Activated effector memory CD4-positive, alpha-beta T cell treated with Interleukin-2 at 50 U/mL for 16 hours (primary cell): Measurements from ENCODE around the gene CBX2.

Experiments
- DNase-seq: peaks from one replicate; pipeline ENCODE4 v3.0.0-alpha.2; 2020

The CBX2 gene

DNA sequence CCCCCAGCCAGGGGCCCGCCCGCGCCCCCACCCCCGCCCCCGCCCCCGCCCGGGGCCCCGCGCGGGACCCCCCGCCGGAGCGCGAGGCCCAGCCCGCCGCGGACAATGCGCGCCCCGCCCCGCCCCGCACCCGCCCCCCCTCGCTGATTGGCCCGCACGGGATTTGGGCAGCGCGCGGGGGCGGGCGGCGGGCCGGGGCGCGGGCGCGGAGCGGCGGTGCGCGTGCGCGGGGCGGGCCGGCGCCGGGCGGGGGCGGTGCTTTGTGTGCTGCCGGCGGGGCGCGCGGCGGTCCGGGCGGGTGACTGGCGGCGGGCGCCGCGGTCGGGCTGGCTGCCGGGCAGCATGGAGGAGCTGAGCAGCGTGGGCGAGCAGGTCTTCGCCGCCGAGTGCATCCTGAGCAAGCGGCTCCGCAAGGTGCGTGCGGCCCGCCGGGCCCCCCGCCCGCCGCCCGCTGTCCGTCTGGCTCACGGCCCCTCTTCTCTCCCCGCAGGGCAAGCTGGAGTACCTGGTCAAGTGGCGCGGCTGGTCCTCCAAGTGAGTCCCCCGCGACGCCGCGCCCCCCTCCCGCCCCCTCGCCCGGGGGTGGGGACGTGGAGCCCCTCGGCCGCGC is at the start of gene CBX2:
Gene CBX2 (plus strand): TSS at position 255 of the 610 bp plus-strand sequence. CDS start 88 bp downstream, at position 343.
- DNase-seq = peak; percentile 77

DNA sequence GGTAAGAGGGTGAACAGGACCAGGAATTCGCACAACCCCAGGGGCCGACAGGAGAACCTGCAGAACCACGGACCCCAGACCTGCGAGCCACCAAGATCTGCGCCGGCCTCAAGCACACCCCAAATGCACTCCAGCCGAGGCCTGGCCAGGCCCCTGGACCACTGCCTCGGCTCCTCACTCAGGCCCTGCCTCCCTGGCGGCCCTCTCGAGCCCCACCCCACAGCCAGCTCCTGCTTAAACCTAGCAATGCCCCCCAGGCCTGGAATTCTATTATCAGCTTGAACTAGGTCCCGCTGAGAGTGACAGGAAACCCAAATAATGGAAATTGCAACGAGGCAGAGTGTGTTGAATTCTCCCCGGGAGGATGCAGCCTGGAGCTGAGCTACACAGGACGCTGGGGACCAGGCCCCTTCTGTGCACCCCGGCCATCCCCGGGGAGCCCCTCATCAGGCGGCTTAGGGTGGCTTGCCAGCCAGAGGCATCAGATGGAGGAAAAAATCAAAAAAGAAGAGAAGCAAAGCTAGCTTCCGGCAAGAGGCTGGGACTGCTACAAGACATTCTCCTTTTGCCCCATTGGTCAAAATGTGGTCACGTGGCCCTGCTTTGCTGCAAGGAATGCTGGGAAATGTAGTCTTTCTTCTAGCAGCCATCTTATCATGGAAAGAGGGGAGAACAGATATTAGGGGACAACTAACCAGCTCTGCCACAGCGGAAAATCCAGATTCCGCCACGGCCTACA is 49.6 kb upstream of the CBX2 start:
- peak; percentile 74 for DNase-seq

DNA sequence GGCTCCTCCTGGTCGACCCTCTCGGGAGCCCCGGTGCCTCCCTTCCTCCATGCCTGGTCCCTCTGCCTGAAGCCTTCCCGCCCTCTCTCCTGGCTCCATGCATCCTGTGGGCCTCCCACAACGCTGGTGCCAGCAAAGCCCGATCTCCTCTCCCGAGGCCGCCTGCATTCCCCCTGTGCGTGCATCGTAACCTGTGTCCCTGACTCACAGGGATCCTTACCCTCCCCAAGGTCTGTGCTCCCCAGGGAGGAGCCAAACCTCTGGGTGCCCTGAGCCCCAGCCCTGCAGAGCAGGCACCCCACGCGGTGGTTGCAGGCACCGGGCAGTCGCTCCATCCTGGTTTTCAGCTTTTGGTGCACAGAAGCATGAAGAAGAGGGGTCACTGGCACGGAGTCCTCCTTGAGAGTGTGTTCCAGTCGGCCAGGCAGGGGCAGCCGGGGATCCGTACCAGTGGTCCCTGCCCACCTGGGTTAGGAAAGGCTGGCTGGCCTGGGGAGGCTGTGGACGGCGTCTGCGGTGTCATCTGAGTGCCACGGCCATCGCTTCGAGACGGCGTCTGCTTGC is 49.0 kb upstream of the CBX2 start:
- DNase-seq = no peak

DNA sequence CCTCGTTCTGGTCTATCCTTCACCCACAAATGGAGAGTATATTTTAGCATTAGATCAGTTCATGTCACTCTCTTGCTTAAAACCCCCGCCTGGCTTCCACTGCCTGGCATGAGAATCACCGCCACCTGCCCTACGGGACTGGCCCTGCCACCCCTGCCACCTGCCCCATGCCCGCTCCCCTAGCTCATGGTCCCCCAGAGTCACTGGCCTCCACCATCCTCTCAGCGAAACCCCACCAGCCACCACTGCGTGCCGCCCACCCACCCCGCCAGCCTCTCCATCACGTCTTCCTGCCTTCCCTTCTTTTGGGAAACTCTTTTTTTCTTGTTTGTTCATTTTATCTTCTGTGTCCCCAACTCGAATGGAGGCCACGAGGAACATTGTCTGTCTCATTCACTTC is 48.2 kb upstream of the CBX2 start:
- DNase-seq = no peak

DNA sequence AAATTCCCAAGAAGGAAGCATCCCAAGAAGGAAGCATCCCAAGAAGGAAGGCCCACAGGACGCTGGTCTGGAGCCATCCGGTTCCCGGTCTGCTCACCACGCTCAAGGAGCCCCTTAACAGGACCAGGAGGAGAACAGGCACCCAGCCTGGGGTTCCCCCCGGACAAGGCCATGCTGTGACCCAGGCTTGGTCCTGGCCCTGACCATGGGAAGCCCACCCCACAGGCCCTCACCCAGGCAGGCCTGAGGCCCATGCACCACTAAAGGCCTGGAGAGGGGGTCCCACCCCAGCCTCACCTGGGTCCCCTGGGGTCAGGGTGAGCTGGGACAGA is 47.5 kb upstream of the CBX2 start:
- no peak for DNase-seq

DNA sequence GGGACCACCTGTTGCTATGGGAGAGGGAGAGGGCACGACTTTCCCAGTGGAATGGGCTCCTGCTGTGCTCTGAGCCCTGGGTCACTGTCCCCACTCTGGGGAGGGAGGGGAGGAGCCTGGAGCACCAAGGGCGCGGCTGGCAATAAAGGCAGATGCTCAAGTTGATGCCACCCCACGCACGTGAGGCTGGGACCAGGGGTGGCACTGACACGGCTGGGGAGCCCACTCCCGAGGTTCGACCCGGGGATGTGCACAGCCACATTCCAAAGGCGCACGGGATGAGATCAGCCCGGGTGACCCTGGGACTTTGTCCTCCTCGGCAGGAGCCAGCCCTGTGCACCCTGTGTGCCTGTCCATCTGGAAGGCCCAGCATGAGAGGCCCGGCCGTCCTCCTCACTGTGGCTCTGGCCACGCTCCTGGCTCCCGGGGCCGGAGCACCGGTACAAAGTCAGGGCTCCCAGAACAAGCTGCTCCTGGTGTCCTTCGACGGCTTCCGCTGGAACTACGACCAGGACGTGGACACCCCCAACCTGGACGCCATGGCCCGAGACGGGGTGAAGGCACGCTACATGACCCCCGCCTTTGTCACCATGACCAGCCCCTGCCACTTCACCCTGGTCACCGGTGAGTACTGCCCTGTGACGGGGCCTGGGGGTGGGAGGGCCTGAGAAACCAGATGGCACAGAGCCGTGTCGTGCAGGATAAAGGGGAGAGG is 47.0 kb upstream of the CBX2 start, which contains the start of gene ENPP7:
Gene ENPP7 (plus strand): TSS at position 175 of the 715 bp plus-strand sequence. CDS start 197 bp downstream, at position 372.
- DNase-seq = no peak

DNA sequence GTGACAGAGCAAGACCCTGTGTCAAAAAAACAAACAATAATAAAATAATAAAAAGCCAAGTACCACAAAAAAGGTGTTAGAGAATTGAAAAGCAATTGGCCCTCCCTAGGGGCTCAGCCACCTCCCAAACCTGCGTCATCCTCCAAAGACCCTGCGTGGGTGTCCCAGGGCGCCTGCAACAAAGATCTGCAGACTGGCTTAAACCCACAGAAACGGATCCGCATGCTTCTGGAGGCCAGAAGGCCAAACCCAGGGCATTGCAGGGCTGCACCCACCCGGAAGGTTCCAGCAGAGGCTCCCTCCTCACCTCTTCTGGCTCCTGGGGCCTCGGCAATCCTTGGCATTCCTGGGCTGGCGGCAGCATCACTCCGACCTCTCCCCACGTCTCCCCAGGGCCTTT is 45.7 kb upstream of the CBX2 start:
- no peak for DNase-seq

DNA sequence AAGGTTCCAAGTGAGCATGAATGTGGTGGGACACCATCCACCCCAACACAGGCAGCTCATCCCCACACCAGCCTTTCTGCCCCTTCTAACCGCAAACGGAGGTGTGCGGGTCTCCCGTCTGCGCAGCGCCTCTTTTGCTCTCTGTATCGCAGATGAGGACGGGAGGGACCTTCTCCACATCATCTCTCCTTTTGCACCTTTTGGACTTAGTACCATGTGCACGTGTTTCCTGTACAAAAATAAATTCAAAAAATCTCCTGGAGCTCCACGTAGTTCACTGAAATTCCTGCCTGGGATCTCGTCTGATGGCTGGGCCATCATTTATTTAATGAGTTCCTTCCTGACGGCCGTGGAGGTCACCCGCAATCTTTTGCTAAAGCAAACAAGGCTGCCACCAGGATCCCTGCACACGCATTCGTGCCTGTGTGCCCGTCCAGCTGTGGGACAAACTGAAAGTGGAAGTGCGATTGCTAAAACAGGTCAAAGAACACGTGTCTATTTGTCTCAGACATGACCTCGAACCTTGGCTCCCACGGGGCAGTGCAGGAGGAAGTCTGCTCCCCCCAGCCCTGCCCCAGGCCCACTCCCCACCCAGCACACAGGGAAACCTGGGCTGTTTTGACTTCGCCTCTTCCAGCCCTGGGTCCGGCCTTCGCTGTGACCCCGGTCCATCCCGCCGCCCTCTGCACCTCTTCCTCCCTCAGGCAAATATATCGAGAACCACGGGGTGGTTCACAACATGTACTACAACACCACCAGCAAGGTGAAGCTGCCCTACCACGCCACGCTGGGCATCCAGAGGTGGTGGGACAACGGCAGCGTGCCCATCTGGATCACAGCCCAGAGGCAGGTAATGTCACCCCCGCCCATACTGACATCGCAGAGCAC is 44.9 kb upstream of the CBX2 start:
- DNase-seq = no peak

DNA sequence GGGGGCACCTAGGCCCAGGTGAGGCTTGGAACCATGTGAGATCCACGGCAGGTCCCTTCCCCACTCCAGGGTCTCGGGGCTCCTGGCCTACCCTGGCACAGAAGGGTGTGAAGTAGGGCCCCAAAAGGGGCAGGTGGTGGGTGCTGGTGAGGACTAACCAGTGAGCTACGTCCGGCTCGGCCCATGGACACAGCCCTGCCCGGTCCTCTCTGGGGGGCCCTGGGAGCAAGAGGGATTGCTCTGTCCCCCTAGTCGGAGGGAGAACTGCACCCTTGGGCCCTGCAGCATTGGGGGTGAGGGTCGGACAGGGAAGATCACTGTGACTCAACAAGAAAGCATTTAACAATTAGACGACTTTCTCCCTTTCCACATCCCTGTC is 44.3 kb upstream of the CBX2 start:
- DNase-seq = no peak

DNA sequence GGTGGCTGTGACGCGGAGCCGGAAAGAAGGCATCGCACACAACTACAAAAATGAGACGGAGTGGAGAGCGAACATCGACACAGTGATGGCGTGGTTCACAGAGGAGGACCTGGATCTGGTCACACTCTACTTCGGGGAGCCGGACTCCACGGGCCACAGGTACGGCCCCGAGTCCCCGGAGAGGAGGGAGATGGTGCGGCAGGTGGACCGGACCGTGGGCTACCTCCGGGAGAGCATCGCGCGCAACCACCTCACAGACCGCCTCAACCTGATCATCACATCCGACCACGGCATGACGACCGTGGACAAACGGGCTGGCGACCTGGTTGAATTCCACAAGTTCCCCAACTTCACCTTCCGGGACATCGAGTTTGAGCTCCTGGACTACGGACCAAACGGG is 42.9 kb upstream of the CBX2 start:
- no peak for DNase-seq

DNA sequence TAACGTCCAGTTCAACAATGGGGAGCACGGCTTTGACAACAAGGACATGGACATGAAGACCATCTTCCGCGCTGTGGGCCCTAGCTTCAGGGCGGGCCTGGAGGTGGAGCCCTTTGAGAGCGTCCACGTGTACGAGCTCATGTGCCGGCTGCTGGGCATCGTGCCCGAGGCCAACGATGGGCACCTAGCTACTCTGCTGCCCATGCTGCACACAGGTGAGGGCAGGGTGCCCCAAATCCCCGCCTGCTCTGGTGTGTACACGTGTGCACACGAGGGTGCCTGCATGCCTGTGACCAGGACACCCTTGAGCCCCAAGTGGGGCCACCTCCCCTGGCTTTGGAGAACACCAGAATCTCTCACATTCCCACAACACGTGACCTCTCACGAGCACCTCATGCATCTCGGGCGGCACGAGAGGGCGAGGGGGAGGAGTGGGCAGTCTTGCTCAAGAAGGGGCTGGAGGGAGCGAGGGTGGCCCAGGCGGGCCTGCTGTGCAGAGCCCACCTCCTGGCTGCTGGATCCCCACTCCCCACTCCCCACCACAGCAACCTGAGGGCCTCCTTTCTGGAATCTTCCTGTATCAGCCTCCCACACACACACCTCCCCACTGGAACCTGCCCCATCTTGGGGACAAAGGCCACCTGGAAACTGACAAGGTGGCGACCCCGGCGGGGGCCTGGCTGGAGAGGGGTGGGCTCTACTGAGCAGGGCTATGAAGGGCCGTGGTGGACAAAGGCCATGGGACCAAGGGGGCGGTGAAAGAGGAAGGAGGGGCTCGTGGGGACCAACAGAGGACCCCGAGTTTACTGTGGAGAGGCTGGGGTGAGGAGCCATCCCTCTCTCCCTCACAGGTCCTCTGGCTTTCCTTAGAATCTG is 40.7 kb upstream of the CBX2 start:
- DNase-seq = no peak

DNA sequence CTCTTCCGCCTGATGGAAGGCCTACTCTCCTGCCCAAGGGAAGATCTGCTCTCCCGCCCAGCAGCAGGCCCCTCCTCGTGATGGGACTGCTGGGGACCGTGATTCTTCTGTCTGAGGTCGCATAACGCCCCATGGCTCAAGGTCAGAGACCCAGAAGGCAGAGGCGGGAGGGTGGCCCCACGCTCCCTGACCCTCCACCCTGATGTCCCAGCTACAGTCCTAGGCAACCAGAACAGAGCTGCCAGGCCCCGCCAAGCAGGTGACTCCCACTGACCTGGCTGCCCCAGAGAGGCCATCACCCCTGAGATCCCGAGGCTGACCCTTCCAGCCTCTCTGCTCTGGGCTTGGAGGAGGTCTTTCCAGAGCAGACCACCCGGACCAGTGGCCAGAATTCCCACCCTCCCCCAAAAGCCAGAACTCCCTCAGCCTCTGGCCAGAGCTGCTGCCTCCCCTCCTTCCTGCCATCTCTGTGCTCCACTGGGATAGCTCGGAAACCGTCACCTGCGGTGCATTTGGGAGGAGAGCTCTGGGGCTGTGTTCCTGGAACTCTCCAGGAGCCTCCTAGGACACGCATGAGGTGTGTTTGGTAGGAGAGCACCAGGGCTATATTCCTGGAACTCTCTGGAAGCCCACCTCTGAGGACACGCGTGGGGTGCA is 39.9 kb upstream of the CBX2 start:
- no peak for DNase-seq

DNA sequence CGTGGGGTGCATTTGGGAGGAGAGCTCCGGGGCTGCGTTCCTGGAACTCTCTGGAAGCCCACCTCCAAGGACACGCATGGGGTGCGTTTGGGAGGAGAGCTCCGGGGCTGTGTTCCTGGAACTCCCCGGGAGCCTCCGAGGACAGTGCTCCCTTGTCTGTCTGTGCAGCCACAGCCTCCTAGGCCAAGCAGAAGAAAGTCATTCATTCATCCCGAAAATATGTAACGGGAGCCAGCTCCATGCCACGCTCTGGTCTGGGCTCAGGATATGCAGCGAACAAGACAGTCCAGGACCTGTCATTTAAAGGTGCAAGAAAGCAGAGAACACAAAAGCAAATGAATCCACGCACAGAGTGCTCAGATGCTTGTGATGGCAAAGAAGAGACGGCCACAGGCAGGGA is 39.3 kb upstream of the CBX2 start:
- no peak for DNase-seq

DNA sequence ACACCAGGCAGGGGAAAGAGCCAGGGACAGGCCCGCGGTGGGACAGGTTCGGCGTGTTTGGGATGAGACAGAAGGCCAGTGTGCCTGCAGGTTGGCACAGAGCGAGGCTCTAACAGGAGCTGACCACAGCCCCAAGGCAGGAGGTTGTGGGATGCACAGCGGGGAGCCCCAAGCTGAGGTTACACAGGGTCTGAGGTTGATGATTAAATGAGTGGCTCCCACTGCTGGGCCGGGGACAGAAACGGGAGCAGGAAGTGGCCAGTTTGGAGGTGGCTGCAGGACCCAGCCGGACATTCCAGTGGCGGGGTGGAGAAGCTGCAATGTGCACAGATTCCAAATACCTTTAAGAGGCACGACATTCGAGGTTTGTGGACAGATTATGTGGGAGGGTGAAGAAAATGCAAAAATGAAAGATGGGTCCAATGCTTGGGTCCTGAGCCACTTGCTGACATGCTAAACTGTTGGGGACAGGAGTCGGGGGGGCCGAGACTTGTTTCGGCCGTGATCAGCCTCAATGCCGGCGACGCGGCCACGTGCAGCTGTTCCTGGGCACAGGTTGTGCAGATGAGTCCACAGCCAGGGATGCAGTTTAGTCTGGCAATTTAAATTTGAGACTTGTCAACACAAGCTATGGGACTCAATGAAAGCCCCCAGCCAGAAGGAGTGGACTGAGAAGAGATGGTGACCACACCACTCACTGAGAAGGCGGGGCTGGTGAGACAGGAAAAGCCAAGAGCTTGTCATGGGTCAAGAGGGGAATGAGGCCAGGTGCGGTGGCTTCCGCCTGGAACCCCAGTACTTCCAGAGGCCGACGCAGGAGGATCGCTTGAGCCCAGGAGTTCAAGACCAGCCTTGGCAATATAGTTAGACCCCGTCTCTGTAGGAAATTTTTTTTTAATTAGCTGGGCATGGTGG is 38.5 kb upstream of the CBX2 start:
- DNase-seq = no peak

DNA sequence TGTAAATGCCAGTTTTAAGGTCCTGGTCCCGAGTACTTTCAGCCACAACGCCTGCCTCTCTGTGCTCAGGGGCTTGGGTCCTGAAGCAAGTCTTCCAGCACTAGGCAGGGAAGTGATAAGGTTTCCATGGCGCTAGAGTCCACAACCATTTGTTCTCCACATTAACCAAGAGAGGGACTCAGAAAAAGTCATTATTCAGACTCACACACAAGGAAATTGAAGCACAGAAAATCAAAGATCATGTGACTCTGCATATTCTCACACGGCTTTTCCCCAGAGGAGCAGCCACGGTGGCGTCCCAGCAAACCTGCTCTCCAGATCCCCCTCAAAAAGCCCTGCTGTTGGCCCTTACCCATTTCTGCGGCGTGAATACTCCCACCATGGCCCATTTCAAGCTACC is 37.5 kb upstream of the CBX2 start:
- DNase-seq = no peak

DNA sequence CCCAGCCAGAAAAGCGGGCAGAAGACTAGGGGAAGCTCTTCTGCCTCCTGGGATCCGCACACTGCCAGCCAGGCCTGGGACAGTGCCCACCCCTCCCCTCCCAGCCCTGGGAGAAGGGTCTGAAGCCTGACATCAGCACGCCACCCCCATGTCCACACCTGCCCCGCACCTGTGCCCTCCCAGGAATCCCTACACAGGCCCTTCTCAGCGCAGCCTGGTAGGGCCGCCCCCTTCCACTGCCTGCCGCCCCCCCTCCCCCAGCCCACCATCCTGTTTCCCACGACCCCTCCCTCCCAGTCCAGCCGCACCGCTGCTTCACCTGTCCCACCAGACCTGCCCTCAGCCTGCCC is 36.6 kb upstream of the CBX2 start:
- no peak for DNase-seq

DNA sequence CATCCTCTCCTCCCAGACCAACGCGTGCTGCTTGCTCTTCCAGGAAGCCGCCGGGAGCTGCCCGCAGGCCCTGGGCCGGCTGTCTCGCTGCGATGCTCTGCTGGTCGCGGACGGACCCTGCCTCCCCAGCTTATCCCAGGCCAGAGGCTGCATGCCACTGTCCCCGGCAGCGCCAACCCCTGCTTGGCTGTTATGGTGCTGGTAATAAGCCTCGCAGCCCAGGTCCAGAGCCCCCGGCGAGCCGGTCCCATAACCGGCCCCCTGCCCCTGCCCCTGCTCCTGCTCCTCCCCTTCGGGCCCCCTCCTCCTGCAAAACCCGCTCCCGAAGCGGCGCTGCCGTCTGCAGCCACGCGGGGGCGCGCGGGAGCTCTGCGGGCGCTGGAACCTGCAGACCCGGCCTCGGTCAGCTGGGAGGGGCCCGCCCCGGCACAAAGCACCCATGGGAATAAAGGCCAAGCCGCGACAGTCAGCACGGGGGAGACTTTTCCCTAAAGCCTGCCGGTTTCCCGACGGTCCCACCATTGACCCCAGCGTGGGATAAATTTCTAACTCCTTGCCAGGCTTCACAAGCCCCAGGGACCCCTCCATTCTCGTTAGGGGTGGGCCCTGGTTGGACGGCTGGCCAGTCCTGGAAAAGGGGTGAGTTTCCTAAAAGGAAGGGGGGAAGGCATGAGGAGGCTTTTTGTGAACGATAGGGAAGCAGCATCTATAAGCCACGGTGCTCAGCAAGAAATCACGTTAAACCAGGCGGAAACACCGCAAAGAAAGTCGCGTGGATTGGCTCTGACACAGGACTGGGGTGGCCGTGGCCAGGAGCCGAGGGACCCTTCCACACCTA is 36.0 kb upstream of the CBX2 start:
- peak; percentile 61 for DNase-seq

DNA sequence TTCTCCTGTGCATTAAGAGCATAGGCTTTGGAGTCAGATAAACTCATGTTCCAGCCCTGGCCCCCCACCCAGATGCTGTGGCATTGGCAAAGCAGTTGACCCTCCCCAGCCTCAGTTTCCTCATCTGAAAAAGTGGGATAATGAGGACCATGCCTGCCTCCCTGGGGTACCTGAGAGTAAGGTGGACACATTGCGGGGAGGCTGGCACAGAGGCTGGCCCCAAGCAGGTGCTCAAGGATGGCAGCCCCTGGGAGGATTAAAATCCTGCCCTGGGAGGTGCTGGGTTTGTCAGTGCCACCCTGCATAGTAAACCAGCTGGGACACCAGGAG is 35.4 kb upstream of the CBX2 start:
- DNase-seq = no peak

DNA sequence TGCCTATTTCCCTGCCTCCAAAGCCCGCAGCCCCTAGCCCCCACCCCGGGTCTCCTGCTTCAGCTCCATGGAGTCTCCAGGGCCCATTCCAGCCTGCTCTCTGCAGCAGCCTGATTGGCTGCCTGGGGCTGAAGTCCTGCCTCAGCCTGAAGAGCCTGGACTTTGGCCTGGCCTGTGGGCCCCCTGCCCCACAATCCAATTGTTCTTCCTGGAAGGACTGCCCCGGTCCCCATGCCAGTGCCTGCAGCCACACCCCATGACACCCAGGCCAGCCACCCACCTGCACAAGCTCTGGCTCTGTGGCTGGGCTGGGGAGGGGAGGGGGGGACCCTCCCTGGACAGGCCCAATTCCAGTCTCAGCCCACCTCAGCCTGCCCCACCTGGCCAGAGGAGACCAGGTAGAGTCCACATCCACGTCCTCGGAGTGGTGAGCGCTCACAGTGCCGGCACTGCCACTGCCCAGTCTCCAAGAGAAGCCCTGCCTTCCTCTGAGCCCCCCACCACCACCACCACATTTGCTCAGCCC is 34.9 kb upstream of the CBX2 start:
- no peak for DNase-seq
